GM12891 (cell line): Measurements from ENCODE around the gene TLL1.

Experiments used
- POLR2A ChIP-seq: IDR thresholded peaks from 2 replicates; pipeline ENCODE4 v1.6.1; 2011; ENCODE audit warnings: low read depth, low read length, control low read depth
- POU2F2 ChIP-seq: IDR thresholded peaks from 2 replicates; pipeline ENCODE4 v1.6.1; 2011; ENCODE audit warnings: low read depth, mild to moderate bottlenecking, control low read depth, low read length, moderate library complexity
- TAF1 ChIP-seq: IDR thresholded peaks from 2 replicates; pipeline ENCODE4 v1.6.1; 2011; ENCODE audit warnings: low read depth, low read length, control low read depth

DNA sequence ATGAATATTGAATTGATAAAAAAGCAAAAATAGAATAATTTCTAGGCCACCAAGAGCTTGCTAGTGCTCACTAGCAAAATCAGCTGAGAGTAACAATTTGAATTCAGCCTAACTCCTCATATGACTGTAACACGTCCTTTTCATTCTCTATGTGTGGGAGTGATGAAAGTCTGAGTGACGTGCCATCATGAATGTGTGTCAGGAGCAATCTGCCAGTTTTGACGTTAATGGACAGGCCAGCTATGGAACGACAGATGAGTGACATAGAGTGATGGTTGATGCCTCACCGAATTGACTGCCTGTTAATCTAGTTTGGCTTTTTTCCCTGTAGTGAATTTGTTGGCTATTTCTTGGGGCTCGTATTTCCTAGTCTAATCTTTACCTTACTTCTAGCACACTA is 200.7 kb downstream of the TLL1 start:
- TF ChIP-seq TAF1 (no peak), POLR2A (no peak), POU2F2 (no peak)
